ENCODE measurements around the gene CCDC148.

- no peak for TF ChIP-seq KAT7 (CRISPR knock-in tag; IDR thresholded peaks at IDR 0.05; ENCODE audit: borderline replicate concordance)
- TF ChIP-seq PREB (CRISPR knock-in tag; IDR thresholded peaks at IDR 0.05; ENCODE audit: borderline replicate concordance) = no peak
- TF ChIP-seq ZNF671 (CRISPR knock-in tag; IDR thresholded peaks at IDR 0.05) = no peak
- TF ChIP-seq CREB1 (CRISPR knock-in tag; IDR thresholded peaks at IDR 0.05) = no peak
- no peak for TF ChIP-seq IRF2 (CRISPR knock-in tag; IDR thresholded peaks at IDR 0.05; ENCODE audit: borderline replicate concordance, low read depth)
- no peak for TF ChIP-seq CTCF (IDR thresholded peaks at IDR 0.05)
- TF ChIP-seq, protein P1, sequence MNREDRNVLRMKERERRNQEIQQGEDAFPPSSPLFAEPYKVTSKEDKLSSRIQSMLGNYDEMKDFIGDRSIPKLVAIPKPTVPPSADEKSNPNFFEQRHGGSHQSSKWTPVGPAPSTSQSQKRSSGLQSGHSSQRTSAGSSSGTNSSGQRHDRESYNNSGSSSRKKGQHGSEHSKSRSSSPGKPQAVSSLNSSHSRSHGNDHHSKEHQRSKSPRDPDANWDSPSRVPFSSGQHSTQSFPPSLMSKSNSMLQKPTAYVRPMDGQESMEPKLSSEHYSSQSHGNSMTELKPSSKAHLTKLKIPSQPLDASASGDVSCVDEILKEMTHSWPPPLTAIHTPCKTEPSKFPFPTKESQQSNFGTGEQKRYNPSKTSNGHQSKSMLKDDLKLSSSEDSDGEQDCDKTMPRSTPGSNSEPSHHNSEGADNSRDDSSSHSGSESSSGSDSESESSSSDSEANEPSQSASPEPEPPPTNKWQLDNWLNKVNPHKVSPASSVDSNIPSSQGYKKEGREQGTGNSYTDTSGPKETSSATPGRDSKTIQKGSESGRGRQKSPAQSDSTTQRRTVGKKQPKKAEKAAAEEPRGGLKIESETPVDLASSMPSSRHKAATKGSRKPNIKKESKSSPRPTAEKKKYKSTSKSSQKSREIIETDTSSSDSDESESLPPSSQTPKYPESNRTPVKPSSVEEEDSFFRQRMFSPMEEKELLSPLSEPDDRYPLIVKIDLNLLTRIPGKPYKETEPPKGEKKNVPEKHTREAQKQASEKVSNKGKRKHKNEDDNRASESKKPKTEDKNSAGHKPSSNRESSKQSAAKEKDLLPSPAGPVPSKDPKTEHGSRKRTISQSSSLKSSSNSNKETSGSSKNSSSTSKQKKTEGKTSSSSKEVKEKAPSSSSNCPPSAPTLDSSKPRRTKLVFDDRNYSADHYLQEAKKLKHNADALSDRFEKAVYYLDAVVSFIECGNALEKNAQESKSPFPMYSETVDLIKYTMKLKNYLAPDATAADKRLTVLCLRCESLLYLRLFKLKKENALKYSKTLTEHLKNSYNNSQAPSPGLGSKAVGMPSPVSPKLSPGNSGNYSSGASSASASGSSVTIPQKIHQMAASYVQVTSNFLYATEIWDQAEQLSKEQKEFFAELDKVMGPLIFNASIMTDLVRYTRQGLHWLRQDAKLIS (CRISPR knock-in tag; IDR thresholded peaks at IDR 0.05; ENCODE audit: borderline replicate concordance) = no peak
- TF ChIP-seq FOXJ3 (CRISPR knock-in tag; IDR thresholded peaks at IDR 0.05; ENCODE audit: borderline replicate concordance) = no peak
- no peak for TF ChIP-seq E2F4 (CRISPR knock-in tag; IDR thresholded peaks at IDR 0.05; ENCODE audit: borderline replicate concordance, low read depth)
- no peak for TF ChIP-seq TP53 (CRISPR knock-in tag; IDR thresholded peaks at IDR 0.05)
Measured at GRCh38 chr2:158293722-158294121, 162.8 kb downstream of the CCDC148 start.
